Colonic mucosa (tissue), 4 donors: ENCODE measurements around the gene TXNDC2. TPM values are rescaled to one million over a fixed set of nuclear protein-coding genes. Genes with fewer than 3 reads are reported as not detected.

Source experiments
- DNase-seq: peaks from one replicate; pipeline ENCODE4 v3.0.0-alpha.2; 2020
- H3K27ac ChIP-seq: fragments of 200-600 bp; one replicate; pipeline ENCODE4 v1.8.0; 2021
- H3K27me3 ChIP-seq: fragments of 200-600 bp; one replicate; pipeline ENCODE4 v1.8.0; 2021
- H3K36me3 ChIP-seq: fragments of 200-600 bp; one replicate; pipeline ENCODE4 v1.8.0; 2021
- H3K4me1 ChIP-seq: fragments of 200-600 bp; one replicate; pipeline ENCODE4 v1.8.0; 2021; ENCODE audit warnings: mild to moderate bottlenecking
- H3K4me3 ChIP-seq: fragments of 200-600 bp; one replicate; pipeline ENCODE4 v1.8.0; 2021
- H3K9ac ChIP-seq, 2 donors: one replicate each; pipeline ENCODE4 v1.7.0; 2013; ENCODE audit warnings: control low read depth in 2 of 2, low read depth in 2 of 2, low read length in 2 of 2
- H3K9me3 ChIP-seq: fragments of 200-600 bp; one replicate; pipeline ENCODE4 v1.8.0; 2021
- CTCF ChIP-seq: fragments of 200-600 bp; IDR thresholded peaks from one replicate; pipeline ENCODE4 v1.8.0; 2022; ENCODE audit warnings: antibody characterized with exemption, mild to moderate bottlenecking
- intact Hi-C: fragments of 100-400 bp; cut with DNase I; formaldehyde crosslinking; loops from one replicate; pipeline ENCODE4 v1.14.1; 2022
- total RNA-seq, 2 donors: library from RNA; stranded (reverse); fragmentation: NEBNext Ultra II Directional in 1 of 2; extraction: Animal tissue kit (Norgen Biotek cat#: 25700) in 1 of 2; gene quantifications; one replicate each; pipeline ENCODE4 v1.2.1, GENCODE V29; 2021
- donor health status: healthy.
- donor health status: DM: no; HTN: no; CAD: no.
- donor health status: DM: no; HTN: no; CAD: no.

Gene TXNDC2
- total RNA-seq, 2 donors from 2014 or later = not detected

GRCh38 chr18:9931678-9932077 lies 45.9 kb downstream of the TXNDC2 start:
- no peaks in the 10 kb centered on the region for H3K4me1 ChIP-seq
- no peaks in the 10 kb centered on the region for H3K27me3 ChIP-seq
- H3K4me3 ChIP-seq = no peak overlapping the region
- no peak for TF ChIP-seq CTCF
- intact Hi-C loops = no loop called here
- no peak overlapping the region for H3K27ac ChIP-seq
- no peak overlapping the region for H3K9ac ChIP-seq
- H3K9me3 ChIP-seq = no peaks in the 10 kb centered on the region
- no peak for DNase-seq
- H3K36me3 ChIP-seq = no peaks in the 10 kb centered on the region

- H3K9ac ChIP-seq = no peak overlapping the region
- intact Hi-C loops = no loop called here
- DNase-seq = no peak
- TF ChIP-seq CTCF = no peak
- no peaks in the 10 kb centered on the region for H3K9me3 ChIP-seq
- no peak overlapping the region for H3K27ac ChIP-seq
- H3K4me3 ChIP-seq = no peak overlapping the region
- H3K36me3 ChIP-seq = no peaks in the 10 kb centered on the region
- H3K4me1 ChIP-seq = no peaks in the 10 kb centered on the region
- H3K27me3 ChIP-seq = no peaks in the 10 kb centered on the region
Measured at GRCh38 chr18:9933865-9934264, 48.1 kb downstream of the TXNDC2 start.

- no peak for TF ChIP-seq CTCF
Measured at GRCh38 chr18:9934274-9934673, 48.5 kb downstream of the TXNDC2 start.

More at GRCh38 chr18:9934274-9934673, 48.5 kb downstream of the TXNDC2 start:
- intact Hi-C loops = no loop called here
- no peaks in the 10 kb centered on the region for H3K4me1 ChIP-seq
- no peak for DNase-seq
- H3K36me3 ChIP-seq = no peaks in the 10 kb centered on the region
- H3K9me3 ChIP-seq = no peaks in the 10 kb centered on the region
- no peak overlapping the region for H3K4me3 ChIP-seq
- no peak overlapping the region for H3K9ac ChIP-seq
- no peak overlapping the region for H3K27ac ChIP-seq
- no peaks in the 10 kb centered on the region for H3K27me3 ChIP-seq

Other genes with a start within 250 kb of the TXNDC2 start
- 10 to 100 TPM in 1 of 2 donors, 1 to 10 TPM in 1; 4.7 to 16.0 TPM for gene RAB31, start 177.7 kb upstream of the TXNDC2 start, total RNA-seq
- 100 to 1,000 TPM; 224 to 295 TPM for gene VAPA, start 28.0 kb downstream of the TXNDC2 start, total RNA-seq